ENCODE data around the gene CLDN17. TPM values are rescaled to one million over a fixed set of nuclear protein-coding genes. Genes with fewer than 3 reads are reported as not detected.

The CLDN17 gene
- total and polyA plus RNA-seq, 2 of the 4 experiments (the other 2 are of a cell fraction) = not detected

- Histone ChIP-seq H3K14ac (replicated peaks; ENCODE audit: low read depth, low read length) (no peak overlapping the region), H3K79me1 (ENCODE audit: low read depth in 1 of 2, low read length in 2 of 2) (no peaks in the 10 kb centered on the region), H4K20me1 (ENCODE audit: insufficient read depth, low read length) (no peaks in the 10 kb centered on the region), H3K4me1 (ENCODE audit: control insufficient read depth, insufficient read depth, low read length) (no peaks in the 10 kb centered on the region), H3K27ac (ENCODE audit: insufficient read depth, low read length) (no peak overlapping the region), H3K18ac (ENCODE audit: low read depth, low read length) (no peak overlapping the region), H4K8ac (ENCODE audit: low read depth in 2 of 2, low read length in 2 of 2) (no peak overlapping the region), H2BK15ac (ENCODE audit: low read depth, low read length) (no peak overlapping the region), H2BK120ac (ENCODE audit: low read depth, low read length) (no peak overlapping the region), H4K91ac (ENCODE audit: insufficient read depth, low read depth, low read length) (no peak overlapping the region), H3K9ac (ENCODE audit: low read depth, low read length) (no peak overlapping the region), H3K4me3 (ENCODE audit: insufficient read depth, low read depth, low read length) (no peak overlapping the region), H3K9me1 (ENCODE audit: insufficient read depth, low read length) (no peaks in the 10 kb centered on the region), H2BK20ac (ENCODE audit: low read depth, low read length) (no peak overlapping the region), H2BK5ac (ENCODE audit: low read depth, low read length, poor library complexity, severe bottlenecking) (no peak overlapping the region), H2AFZ (replicated peaks; ENCODE audit: low read length, poor library complexity) (no peak overlapping the region), H4K5ac (ENCODE audit: low read depth, low read length) (no peak overlapping the region), H3K27me3 (ENCODE audit: control insufficient read depth, insufficient read depth, low read length) (no peaks in the 10 kb centered on the region), H3K4ac (ENCODE audit: low read depth, low read length) (no peak overlapping the region), H2AK5ac (ENCODE audit: low read depth, low read length) (no peak overlapping the region), H3K9me3 (ENCODE audit: control insufficient read depth, insufficient read depth, low read length) (peaks cover 8% of the 10 kb centered on the region), H3K36me3 (ENCODE audit: control insufficient read depth, insufficient read depth, low read length) (no peaks in the 10 kb centered on the region), H3K23ac (ENCODE audit: low read depth, low read length) (no peak overlapping the region), H3K56ac (ENCODE audit: extremely low read depth, insufficient read depth, low read length) (no peak overlapping the region), H2AK9ac (replicated peaks; ENCODE audit: low read depth, low read length, poor library complexity) (no peak overlapping the region), H3K4me2 (ENCODE audit: low read depth, low read length) (no peak overlapping the region)
- WGBS, 2 experiments (ENCODE audit: extremely low coverage in 2 of 2, insufficient read length in 1 of 2) = no CpG with 5 or more reads among the region's 1 CpG
- TF ChIP-seq BHLHE40 (IDR thresholded peaks at IDR 0.05; ENCODE audit: low read depth, low read length) (no peak), POLR2A (IDR thresholded peaks at IDR 0.05; ENCODE audit: low read depth, low read length) (no peak), ELK1 (IDR thresholded peaks at IDR 0.05; ENCODE audit: borderline replicate concordance, low read depth, low read length) (no peak), NFE2L2 (IDR thresholded peaks at IDR 0.05; ENCODE audit: low read depth, low read length) (no peak), CTCF (conservative IDR thresholded peaks at IDR 0.05; ENCODE audit: low read depth, low read length) (no peak), RCOR1 (IDR thresholded peaks at IDR 0.05; ENCODE audit: insufficient replicate concordance, low read length) (no peak)
- CTCF ChIA-PET = no interaction called here
- BruUV-seq (replicated peaks) = no TSS peak
- dilution Hi-C loops (cut with HindIII; ENCODE audit: low sequenced_read_pairs, unreplicated experiment) (no loop called here), intact Hi-C loops (cut with micrococcal nuclease) (no loop called here), in situ Hi-C loops (cut with MboI; ENCODE audit: low sequenced_read_pairs) (no loop called here)
- DNase-seq (no peak), ATAC-seq (ENCODE audit: low read depth) (no peak)
- POLR2A ChIA-PET (ENCODE audit: unreplicated experiment) = no interaction called here
Measured at GRCh38 chr21:30164796-30165195, 1.8 kb downstream of the CLDN17 start.
